Measurements from ENCODE around the gene KLHL15. TPM values are rescaled to one million over a fixed set of nuclear protein-coding genes. Genes with fewer than 3 reads are reported as not detected.

KLHL15 gene
- total RNA-seq (2021): 6.6 to 7.4 TPM (median 7.2 TPM) in 3 replicates
- percentile 70 among the genes with signal in this experiment for Bru-seq, nascent RNA
- long read RNA-seq, experiment 1, partial matches to known transcripts: 13 of 30 reads
- long read RNA-seq, experiment 1, other reads (novel, unspliced or antisense): 17 of 30 reads
- long read RNA-seq, experiment 2, partial matches to known transcripts: 2 of 11 reads
- long read RNA-seq, experiment 2, other reads (novel, unspliced or antisense): 9 of 11 reads
- long read RNA-seq, experiment 3, partial matches to known transcripts: 0 of 2 reads
- long read RNA-seq, experiment 3, other reads (novel, unspliced or antisense): 2 of 2 reads

DNA sequence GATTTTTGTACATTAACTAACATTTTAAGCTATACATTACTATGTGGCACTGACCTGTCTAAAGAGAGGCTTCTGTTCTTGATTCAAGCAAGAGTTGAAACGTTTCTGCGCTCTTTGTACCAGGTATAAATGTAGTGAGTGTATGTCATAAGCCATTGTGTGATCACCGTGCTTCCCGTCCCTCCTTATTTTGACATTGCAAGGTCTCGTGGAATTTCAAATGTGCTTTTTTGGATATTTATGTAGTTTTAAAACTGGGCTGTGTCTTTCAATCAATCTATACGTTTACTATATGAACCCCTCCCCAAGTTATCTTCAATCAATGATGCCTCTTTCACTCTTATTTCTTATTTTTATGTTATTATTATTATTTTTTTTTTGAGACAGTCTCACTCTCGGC lies at the start of gene KLHL15:
Gene KLHL15, minus strand, starts transcription at position 101 of the 400 bp plus-strand sequence. CDS start 20,493 bp downstream, outside the sequence.
- peaks cover 45% of the 10 kb centered on the region for H3K27me3 Mint-ChIP-seq (ENCODE audit: low read depth)
- ChIA-PET POLR2A (interaction anchor here (2.2 kb wide), 1 partner anchor 28 kb away, joined by 18 read pairs; the partner anchor contains the start of gene EIF2S3), CTCF (interaction anchor here (1.5 kb wide), 1 partner anchor 27 kb away, joined by 11 read pairs; no protein-coding TSS in a partner anchor)
- ATAC-seq (no peak), DNase-seq (ENCODE audit: low spot score) (no peak)
- H3K36me3 Mint-ChIP-seq: 0 out of 2 replicates have a peak, but pooled peaks cover 4% of the 10 kb centered on the region
- no peak for TF ChIP-seq GTF2I (CRISPR knock-in tag; conservative IDR thresholded peaks at IDR 0.05)
- TF ChIP-seq, protein P1, sequence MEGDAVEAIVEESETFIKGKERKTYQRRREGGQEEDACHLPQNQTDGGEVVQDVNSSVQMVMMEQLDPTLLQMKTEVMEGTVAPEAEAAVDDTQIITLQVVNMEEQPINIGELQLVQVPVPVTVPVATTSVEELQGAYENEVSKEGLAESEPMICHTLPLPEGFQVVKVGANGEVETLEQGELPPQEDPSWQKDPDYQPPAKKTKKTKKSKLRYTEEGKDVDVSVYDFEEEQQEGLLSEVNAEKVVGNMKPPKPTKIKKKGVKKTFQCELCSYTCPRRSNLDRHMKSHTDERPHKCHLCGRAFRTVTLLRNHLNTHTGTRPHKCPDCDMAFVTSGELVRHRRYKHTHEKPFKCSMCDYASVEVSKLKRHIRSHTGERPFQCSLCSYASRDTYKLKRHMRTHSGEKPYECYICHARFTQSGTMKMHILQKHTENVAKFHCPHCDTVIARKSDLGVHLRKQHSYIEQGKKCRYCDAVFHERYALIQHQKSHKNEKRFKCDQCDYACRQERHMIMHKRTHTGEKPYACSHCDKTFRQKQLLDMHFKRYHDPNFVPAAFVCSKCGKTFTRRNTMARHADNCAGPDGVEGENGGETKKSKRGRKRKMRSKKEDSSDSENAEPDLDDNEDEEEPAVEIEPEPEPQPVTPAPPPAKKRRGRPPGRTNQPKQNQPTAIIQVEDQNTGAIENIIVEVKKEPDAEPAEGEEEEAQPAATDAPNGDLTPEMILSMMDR (IDR thresholded peaks at IDR 0.05): no peak
- TF ChIP-seq, protein P2, sequence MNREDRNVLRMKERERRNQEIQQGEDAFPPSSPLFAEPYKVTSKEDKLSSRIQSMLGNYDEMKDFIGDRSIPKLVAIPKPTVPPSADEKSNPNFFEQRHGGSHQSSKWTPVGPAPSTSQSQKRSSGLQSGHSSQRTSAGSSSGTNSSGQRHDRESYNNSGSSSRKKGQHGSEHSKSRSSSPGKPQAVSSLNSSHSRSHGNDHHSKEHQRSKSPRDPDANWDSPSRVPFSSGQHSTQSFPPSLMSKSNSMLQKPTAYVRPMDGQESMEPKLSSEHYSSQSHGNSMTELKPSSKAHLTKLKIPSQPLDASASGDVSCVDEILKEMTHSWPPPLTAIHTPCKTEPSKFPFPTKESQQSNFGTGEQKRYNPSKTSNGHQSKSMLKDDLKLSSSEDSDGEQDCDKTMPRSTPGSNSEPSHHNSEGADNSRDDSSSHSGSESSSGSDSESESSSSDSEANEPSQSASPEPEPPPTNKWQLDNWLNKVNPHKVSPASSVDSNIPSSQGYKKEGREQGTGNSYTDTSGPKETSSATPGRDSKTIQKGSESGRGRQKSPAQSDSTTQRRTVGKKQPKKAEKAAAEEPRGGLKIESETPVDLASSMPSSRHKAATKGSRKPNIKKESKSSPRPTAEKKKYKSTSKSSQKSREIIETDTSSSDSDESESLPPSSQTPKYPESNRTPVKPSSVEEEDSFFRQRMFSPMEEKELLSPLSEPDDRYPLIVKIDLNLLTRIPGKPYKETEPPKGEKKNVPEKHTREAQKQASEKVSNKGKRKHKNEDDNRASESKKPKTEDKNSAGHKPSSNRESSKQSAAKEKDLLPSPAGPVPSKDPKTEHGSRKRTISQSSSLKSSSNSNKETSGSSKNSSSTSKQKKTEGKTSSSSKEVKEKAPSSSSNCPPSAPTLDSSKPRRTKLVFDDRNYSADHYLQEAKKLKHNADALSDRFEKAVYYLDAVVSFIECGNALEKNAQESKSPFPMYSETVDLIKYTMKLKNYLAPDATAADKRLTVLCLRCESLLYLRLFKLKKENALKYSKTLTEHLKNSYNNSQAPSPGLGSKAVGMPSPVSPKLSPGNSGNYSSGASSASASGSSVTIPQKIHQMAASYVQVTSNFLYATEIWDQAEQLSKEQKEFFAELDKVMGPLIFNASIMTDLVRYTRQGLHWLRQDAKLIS (CRISPR knock-in tag; IDR thresholded peaks at IDR 0.05; ENCODE audit: borderline replicate concordance): no peak
- TF ChIP-seq, protein P3, sequence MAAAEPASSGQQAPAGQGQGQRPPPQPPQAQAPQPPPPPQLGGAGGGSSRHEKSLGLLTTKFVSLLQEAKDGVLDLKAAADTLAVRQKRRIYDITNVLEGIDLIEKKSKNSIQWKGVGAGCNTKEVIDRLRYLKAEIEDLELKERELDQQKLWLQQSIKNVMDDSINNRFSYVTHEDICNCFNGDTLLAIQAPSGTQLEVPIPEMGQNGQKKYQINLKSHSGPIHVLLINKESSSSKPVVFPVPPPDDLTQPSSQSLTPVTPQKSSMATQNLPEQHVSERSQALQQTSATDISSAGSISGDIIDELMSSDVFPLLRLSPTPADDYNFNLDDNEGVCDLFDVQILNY (CRISPR knock-in tag; IDR thresholded peaks at IDR 0.05): no peak
- no peak for TF ChIP-seq TP53 (CRISPR knock-in tag; IDR thresholded peaks at IDR 0.05)
- no peak for TF ChIP-seq IRF2 (CRISPR knock-in tag; IDR thresholded peaks at IDR 0.05; ENCODE audit: borderline replicate concordance, low read depth)
- no peak for TF ChIP-seq ZNF671 (CRISPR knock-in tag; IDR thresholded peaks at IDR 0.05)
- TF ChIP-seq, protein P4, sequence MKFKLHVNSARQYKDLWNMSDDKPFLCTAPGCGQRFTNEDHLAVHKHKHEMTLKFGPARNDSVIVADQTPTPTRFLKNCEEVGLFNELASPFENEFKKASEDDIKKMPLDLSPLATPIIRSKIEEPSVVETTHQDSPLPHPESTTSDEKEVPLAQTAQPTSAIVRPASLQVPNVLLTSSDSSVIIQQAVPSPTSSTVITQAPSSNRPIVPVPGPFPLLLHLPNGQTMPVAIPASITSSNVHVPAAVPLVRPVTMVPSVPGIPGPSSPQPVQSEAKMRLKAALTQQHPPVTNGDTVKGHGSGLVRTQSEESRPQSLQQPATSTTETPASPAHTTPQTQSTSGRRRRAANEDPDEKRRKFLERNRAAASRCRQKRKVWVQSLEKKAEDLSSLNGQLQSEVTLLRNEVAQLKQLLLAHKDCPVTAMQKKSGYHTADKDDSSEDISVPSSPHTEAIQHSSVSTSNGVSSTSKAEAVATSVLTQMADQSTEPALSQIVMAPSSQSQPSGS (CRISPR knock-in tag; IDR thresholded peaks at IDR 0.05; ENCODE audit: borderline replicate concordance, low read depth): no peak
- no peak for TF ChIP-seq ZNF532 (CRISPR knock-in tag; IDR thresholded peaks at IDR 0.05; ENCODE audit: borderline replicate concordance)
- no peak for TF ChIP-seq CBFB (CRISPR knock-in tag; IDR thresholded peaks at IDR 0.05; ENCODE audit: low read depth)
- no peak for TF ChIP-seq NR2C2 (CRISPR knock-in tag; IDR thresholded peaks at IDR 0.05)
- TF ChIP-seq PREB (CRISPR knock-in tag; IDR thresholded peaks at IDR 0.05; ENCODE audit: borderline replicate concordance): no peak
- no peak for TF ChIP-seq JUN (CRISPR knock-in tag; IDR thresholded peaks at IDR 0.05)
- no peak for TF ChIP-seq RELA (CRISPR knock-in tag; IDR thresholded peaks at IDR 0.05; ENCODE audit: borderline replicate concordance)
- no peak for TF ChIP-seq HMGA2 (CRISPR knock-in tag; IDR thresholded peaks at IDR 0.05)
- peak within 1 kb of the TSS; percentile 76 for H3K4me3 Mint-ChIP-seq
- no peaks in the 10 kb centered on the region for H3K9me3 Mint-ChIP-seq
- H3K27ac Mint-ChIP-seq: peak within 1 kb of the TSS; percentile 85
- H3K4me1 Mint-ChIP-seq: peaks cover 2% of the 10 kb centered on the region; the same call in 1 of the 2 replicates

Measured in WTC11 (cell line).